ENCODE measurements around the gene TANK. TPM values are rescaled to one million over a fixed set of nuclear protein-coding genes. Genes with fewer than 3 reads are reported as not detected.

The TANK gene
- total and polyA plus RNA-seq, 2 donors (not counting 1 experiment from before 2014, with no cell fraction given), result 96.4 to 104 TPM

DNA sequence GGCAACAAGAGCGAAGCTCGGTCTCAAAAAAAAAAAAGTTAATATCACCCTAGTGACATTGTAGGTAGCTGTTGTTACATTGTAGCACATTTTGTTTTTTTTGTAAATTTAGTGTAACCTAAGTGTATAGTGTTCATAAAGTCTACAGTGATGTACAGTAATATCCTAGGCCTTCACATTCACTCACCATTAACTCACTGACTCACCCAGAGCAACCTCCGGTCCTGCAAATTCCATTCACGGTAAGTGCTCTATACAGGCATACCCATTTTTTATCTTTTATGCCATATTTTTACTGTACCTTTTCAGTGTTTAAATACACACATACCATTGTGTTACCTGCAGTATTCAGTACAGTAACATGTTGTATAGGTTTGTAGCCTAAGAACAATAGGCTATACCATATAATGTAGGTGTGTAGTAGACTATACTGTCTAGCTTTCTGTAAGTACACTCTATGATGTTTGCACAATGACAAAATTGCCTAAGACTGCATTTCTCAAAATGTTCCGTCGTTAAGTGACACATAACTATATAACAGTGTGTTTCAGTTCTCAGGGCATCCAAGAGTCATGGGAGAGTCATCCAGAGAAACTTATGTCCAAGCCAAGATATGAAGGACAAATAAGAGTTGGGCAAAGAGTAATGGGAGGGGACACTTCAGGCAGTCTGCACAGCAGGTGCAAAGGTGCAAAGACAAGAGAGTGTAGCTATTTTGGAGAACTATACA is 68.4 kb downstream of the TANK start:
- peaks cover 2% of the 10 kb centered on the region for H3K36me3 ChIP-seq (ENCODE audit: control insufficient read depth, insufficient read depth, low read length)

DNA sequence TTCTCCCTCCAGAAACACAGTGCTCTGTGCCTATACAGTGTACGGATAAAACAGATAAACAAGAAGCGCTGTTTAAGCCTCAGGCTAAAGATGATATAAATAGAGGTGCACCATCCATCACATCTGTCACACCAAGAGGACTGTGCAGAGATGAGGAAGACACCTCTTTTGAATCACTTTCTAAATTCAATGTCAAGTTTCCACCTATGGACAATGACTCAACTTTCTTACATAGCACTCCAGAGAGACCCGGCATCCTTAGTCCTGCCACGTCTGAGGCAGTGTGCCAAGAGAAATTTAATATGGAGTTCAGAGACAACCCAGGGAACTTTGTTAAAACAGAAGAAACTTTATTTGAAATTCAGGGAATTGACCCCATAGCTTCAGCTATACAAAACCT is 70.7 kb downstream of the TANK start:
- H3K36me3 ChIP-seq (ENCODE audit: control insufficient read depth, insufficient read depth, low read length), result peaks cover 5% of the 10 kb centered on the region
- TF ChIP-seq EZH2 (IDR thresholded peaks at IDR 0.05; ENCODE audit: low read length, missing control alignments), result no peak
- TF ChIP-seq, protein P1, sequence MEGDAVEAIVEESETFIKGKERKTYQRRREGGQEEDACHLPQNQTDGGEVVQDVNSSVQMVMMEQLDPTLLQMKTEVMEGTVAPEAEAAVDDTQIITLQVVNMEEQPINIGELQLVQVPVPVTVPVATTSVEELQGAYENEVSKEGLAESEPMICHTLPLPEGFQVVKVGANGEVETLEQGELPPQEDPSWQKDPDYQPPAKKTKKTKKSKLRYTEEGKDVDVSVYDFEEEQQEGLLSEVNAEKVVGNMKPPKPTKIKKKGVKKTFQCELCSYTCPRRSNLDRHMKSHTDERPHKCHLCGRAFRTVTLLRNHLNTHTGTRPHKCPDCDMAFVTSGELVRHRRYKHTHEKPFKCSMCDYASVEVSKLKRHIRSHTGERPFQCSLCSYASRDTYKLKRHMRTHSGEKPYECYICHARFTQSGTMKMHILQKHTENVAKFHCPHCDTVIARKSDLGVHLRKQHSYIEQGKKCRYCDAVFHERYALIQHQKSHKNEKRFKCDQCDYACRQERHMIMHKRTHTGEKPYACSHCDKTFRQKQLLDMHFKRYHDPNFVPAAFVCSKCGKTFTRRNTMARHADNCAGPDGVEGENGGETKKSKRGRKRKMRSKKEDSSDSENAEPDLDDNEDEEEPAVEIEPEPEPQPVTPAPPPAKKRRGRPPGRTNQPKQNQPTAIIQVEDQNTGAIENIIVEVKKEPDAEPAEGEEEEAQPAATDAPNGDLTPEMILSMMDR (conservative IDR thresholded peaks at IDR 0.05 in 1 of 2, IDR thresholded peaks at IDR 0.05 in 1 of 2; ENCODE audit: low read depth in 1 of 2, low read length in 2 of 2), result no peak
- no peaks in the 10 kb centered on the region for H3K4me1 ChIP-seq (ENCODE audit: control insufficient read depth, extremely low read depth, insufficient read depth, low read length)
- no peak overlapping the region for H3K4me2 ChIP-seq (ENCODE audit: extremely low read depth, insufficient read depth, low read length)
- no peak overlapping the region for H3K27ac ChIP-seq (ENCODE audit: insufficient read depth, low read length)
- no peaks in the 10 kb centered on the region for H3K9me3 ChIP-seq (ENCODE audit: control insufficient read depth, insufficient read depth, low read depth, low read length)
- H3K4me3 ChIP-seq (replicated peaks in 1 of 4; ENCODE audit: control extremely low read depth in 1 of 4, insufficient read depth in 1 of 4, low read depth in 3 of 4, low read length in 4 of 4), result no peak overlapping the region
- no peaks in the 10 kb centered on the region for H4K20me1 ChIP-seq (ENCODE audit: control insufficient read depth, extremely low read depth, insufficient read depth, low read length)
- no peak for DNase-seq (ENCODE audit: low read depth in 2 of 2)
- no peaks in the 10 kb centered on the region for H3K79me2 ChIP-seq (ENCODE audit: control insufficient read depth, insufficient read depth, low read length)
- H3K9ac ChIP-seq (ENCODE audit: insufficient read depth, low read length), result no peak overlapping the region
- H3K27me3 ChIP-seq (ENCODE audit: control insufficient read depth, insufficient read depth, low read length), result no peaks in the 10 kb centered on the region
- no peak overlapping the region for H2AFZ ChIP-seq (ENCODE audit: low read length)

More for the DNA sequence above, 68.4 kb downstream of the TANK start:
- TF ChIP-seq, protein P1 (conservative IDR thresholded peaks at IDR 0.05 in 1 of 2, IDR thresholded peaks at IDR 0.05 in 1 of 2; ENCODE audit: low read depth in 1 of 2, low read length in 2 of 2), result no peak
- TF ChIP-seq EZH2 (IDR thresholded peaks at IDR 0.05; ENCODE audit: low read length, missing control alignments), result no peak
- Histone ChIP-seq H3K27me3 (ENCODE audit: control insufficient read depth, insufficient read depth, low read length) (no peaks in the 10 kb centered on the region), H3K4me3 (replicated peaks in 1 of 4; ENCODE audit: control extremely low read depth in 1 of 4, insufficient read depth in 1 of 4, low read depth in 3 of 4, low read length in 4 of 4) (no peak overlapping the region), H3K4me1 (ENCODE audit: control insufficient read depth, extremely low read depth, insufficient read depth, low read length) (no peaks in the 10 kb centered on the region), H3K9ac (ENCODE audit: insufficient read depth, low read length) (no peak overlapping the region), H3K9me3 (ENCODE audit: control insufficient read depth, insufficient read depth, low read depth, low read length) (no peaks in the 10 kb centered on the region), H3K79me2 (ENCODE audit: control insufficient read depth, insufficient read depth, low read length) (no peaks in the 10 kb centered on the region), H3K27ac (ENCODE audit: insufficient read depth, low read length) (no peak overlapping the region), H3K4me2 (ENCODE audit: extremely low read depth, insufficient read depth, low read length) (no peak overlapping the region), H4K20me1 (ENCODE audit: control insufficient read depth, extremely low read depth, insufficient read depth, low read length) (no peaks in the 10 kb centered on the region), H2AFZ (ENCODE audit: low read length) (no peak overlapping the region)
- DNase-seq (ENCODE audit: low read depth in 2 of 2), result peak in 1 of 2 donors; percentile 23

DNA sequence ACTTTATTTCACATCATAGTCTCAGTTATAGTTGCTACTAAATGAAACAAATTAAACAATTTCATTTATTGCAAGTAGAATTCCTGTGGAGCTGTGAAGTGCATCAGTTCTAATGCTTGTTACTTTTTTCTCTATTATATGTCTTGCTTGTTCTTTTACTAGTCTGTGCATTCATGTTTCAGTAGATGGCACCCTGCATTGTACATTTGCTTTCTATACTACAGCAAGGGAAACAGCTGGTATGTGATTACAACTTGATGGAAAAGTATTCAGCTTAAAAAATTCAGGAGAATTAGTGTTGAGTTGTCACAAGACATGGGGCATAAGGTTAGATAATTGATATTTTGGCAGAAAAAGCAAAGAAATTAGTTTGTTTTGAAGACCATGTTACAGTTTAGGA is 72.3 kb downstream of the TANK start:
- Histone ChIP-seq H3K36me3 (ENCODE audit: control insufficient read depth, insufficient read depth, low read length) (peaks cover 5% of the 10 kb centered on the region), H3K79me2 (ENCODE audit: control insufficient read depth, insufficient read depth, low read length) (no peaks in the 10 kb centered on the region)
- TF ChIP-seq EZH2 (IDR thresholded peaks at IDR 0.05; ENCODE audit: low read length, missing control alignments), result no peak
- TF ChIP-seq, protein P1 (conservative IDR thresholded peaks at IDR 0.05 in 1 of 2, IDR thresholded peaks at IDR 0.05 in 1 of 2; ENCODE audit: low read depth in 1 of 2, low read length in 2 of 2), result no peak

More for the DNA sequence above, 72.3 kb downstream of the TANK start:
- Histone ChIP-seq H3K27me3 (ENCODE audit: control insufficient read depth, insufficient read depth, low read length) (no peaks in the 10 kb centered on the region), H4K20me1 (ENCODE audit: control insufficient read depth, extremely low read depth, insufficient read depth, low read length) (no peaks in the 10 kb centered on the region), H2AFZ (ENCODE audit: low read length) (no peak overlapping the region), H3K4me2 (ENCODE audit: extremely low read depth, insufficient read depth, low read length) (no peak overlapping the region), H3K4me1 (ENCODE audit: control insufficient read depth, extremely low read depth, insufficient read depth, low read length) (peaks cover 2% of the 10 kb centered on the region), H3K27ac (ENCODE audit: insufficient read depth, low read length) (no peak overlapping the region), H3K9me3 (ENCODE audit: control insufficient read depth, insufficient read depth, low read depth, low read length) (no peaks in the 10 kb centered on the region), H3K4me3 (replicated peaks in 1 of 4; ENCODE audit: control extremely low read depth in 1 of 4, insufficient read depth in 1 of 4, low read depth in 3 of 4, low read length in 4 of 4) (no peak overlapping the region), H3K9ac (ENCODE audit: insufficient read depth, low read length) (no peak overlapping the region)
- no peak for DNase-seq (ENCODE audit: low read depth in 2 of 2)

Data from fibroblast of lung (primary cell).